Measurements from ENCODE around the gene NBDY. TPM values are rescaled to one million over a fixed set of nuclear protein-coding genes. Genes with fewer than 3 reads are reported as not detected.
A peak's percentile ranks its signal among the peaks of the same experiment; 100 is the strongest.

The NBDY gene
- total RNA-seq, 2 experiments from 2014 or later = 25.0 to 28.3 TPM

DNA sequence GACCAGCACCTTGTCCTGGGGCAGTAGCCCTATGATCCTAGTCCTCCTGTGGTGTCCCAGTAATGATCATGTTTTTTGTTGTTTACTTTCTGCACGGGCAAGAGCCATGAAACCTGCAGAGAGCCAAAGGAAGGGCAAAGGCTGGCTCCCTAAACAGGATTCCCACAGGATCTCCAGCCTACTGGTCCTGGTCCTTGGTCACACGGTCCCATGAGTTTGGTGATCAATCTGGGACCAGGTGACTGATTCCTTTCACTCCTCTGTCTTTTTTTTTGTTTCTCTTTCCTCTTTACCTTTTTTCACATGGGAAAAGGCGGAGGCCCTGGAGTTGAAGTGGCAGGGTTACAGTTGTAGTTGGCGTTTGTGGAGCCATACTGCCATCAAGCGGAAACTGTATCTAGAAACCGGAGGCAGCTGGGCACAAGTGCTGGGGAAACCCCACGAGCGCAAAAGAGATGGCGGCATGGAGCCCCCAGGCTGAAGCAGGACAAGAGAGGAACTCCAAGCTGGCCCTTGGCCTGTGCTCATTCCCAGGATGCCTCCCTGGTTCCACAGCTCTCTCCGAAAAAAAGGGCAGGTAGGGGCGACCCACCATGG is 34.6 kb downstream of the NBDY start:
- H3K27ac ChIP-seq (ENCODE audit: low read depth in 1 of 2, low read length in 2 of 2) = peak overlapping the region; percentile 52 to 79

DNA sequence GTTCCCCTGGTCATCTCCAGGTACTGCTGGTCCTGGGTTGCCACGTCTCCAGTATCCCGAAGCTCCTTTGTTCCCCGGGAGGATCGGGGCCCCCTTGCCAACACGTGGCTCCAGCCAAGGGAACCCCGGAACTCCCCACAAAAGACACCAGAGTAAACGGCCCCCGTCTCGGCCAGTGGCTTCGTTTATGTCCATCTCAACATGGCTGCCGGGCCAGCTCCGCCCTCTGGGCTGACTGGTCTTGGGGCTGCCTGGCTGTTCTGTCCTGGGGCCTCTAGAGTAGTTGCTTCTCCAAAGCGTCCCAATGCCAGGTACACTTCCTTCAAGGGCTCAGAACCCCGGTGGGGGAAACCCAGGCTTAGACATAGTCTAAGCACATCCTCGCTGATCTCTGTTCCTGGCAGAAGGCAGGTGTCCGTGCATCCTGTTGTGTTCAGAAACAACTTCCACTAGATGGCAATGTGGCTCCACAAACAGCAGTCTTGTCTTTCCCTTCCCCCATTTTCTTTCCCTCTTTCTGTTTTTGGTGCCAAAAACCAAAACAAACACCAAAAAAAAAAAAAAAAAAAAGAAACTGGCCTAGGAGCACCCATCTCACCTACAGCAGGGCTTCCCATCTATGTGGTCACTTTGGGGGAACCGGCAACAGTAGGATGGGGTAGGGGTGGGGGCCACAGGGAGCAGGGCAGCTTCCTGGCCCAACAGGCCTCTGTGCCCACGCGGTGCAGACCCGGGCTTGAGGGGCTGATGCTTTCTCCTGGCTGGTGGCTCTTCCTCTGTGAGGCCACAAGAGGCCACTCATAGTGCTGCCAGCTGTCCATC is 35.3 kb downstream of the NBDY start:
- H3K9me3 Mint-ChIP-seq = no peaks in the 10 kb centered on the region
- CTCF ChIA-PET = interaction anchor here (0.6 to 1.2 kb wide), 5 partner anchors 12 to 761 kb away, joined by 3 to 6 read pairs (median 3); no protein-coding TSS in a partner anchor
- peak; percentile 78 for ATAC-seq (ENCODE audit: poor library complexity)
- peaks cover 5% of the 10 kb centered on the region for H3K36me3 Mint-ChIP-seq (ENCODE audit: low read depth)
- peaks cover 65% of the 10 kb centered on the region for H3K4me1 Mint-ChIP-seq (ENCODE audit: low read depth)
- H3K36me3 ChIP-seq (ENCODE audit: insufficient read depth, low read length) = peaks cover 16% of the 10 kb centered on the region
- peak overlapping the region; percentile 52 to 79 for H3K27ac ChIP-seq (ENCODE audit: low read depth in 1 of 2, low read length in 2 of 2)
- H3K9me3 ChIP-seq (ENCODE audit: control insufficient read depth in 1 of 2, insufficient read depth in 1 of 2, low read length in 2 of 2) = no peaks in the 10 kb centered on the region
- H3K4me1 ChIP-seq (ENCODE audit: insufficient read depth, low read length) = peaks cover 60% of the 10 kb centered on the region
- DNase-seq = peak; percentile 48 to 89 (median 67)
- peak overlapping the region; percentile 71 for H3K4me3 Mint-ChIP-seq
- TF ChIP-seq, protein P1, sequence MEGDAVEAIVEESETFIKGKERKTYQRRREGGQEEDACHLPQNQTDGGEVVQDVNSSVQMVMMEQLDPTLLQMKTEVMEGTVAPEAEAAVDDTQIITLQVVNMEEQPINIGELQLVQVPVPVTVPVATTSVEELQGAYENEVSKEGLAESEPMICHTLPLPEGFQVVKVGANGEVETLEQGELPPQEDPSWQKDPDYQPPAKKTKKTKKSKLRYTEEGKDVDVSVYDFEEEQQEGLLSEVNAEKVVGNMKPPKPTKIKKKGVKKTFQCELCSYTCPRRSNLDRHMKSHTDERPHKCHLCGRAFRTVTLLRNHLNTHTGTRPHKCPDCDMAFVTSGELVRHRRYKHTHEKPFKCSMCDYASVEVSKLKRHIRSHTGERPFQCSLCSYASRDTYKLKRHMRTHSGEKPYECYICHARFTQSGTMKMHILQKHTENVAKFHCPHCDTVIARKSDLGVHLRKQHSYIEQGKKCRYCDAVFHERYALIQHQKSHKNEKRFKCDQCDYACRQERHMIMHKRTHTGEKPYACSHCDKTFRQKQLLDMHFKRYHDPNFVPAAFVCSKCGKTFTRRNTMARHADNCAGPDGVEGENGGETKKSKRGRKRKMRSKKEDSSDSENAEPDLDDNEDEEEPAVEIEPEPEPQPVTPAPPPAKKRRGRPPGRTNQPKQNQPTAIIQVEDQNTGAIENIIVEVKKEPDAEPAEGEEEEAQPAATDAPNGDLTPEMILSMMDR (IDR thresholded peaks at IDR 0.05) = no peak
- H3K27me3 ChIP-seq (ENCODE audit: control insufficient read depth in 1 of 2, insufficient read depth in 2 of 2, low read length in 2 of 2) = no peaks in the 10 kb centered on the region
- POLR2A ChIA-PET = interaction anchor here (1.8 kb wide), 1 partner anchor 17 kb away, joined by 4 read pairs; no protein-coding TSS in a partner anchor
- H3K27me3 Mint-ChIP-seq = no peaks in the 10 kb centered on the region
- intact Hi-C loops (cut with DNase I, micrococcal nuclease) = no loop called here
- H3K27ac Mint-ChIP-seq = peak overlapping the region; percentile 90
- H3K4me3 ChIP-seq (ENCODE audit: low read length) = peak overlapping the region; percentile 34

More for the DNA sequence above, 34.6 kb downstream of the NBDY start:
- CTCF ChIA-PET = interaction anchor here (0.7 to 1.2 kb wide), 2 partner anchors 12 to 214 kb away, joined by 4 to 6 read pairs; no protein-coding TSS in a partner anchor
- peak overlapping the region; percentile 34 for H3K4me3 ChIP-seq (ENCODE audit: low read length)
- no peaks in the 10 kb centered on the region for H3K27me3 Mint-ChIP-seq
- peaks cover 65% of the 10 kb centered on the region for H3K4me1 Mint-ChIP-seq (ENCODE audit: low read depth)
- peak overlapping the region; percentile 70 for H3K4me3 Mint-ChIP-seq
- H3K9me3 Mint-ChIP-seq = no peaks in the 10 kb centered on the region
- peaks cover 16% of the 10 kb centered on the region for H3K36me3 ChIP-seq (ENCODE audit: insufficient read depth, low read length)
- peak overlapping the region; percentile 90 for H3K27ac Mint-ChIP-seq
- POLR2A ChIA-PET = interaction anchor here (1.8 kb wide), 1 partner anchor 18 kb away, joined by 4 read pairs; no protein-coding TSS in a partner anchor
- ATAC-seq (ENCODE audit: poor library complexity) = no peak
- peak in 11 of 14 experiments; percentile 9 to 85 (median 70) for DNase-seq
- no peaks in the 10 kb centered on the region for H3K27me3 ChIP-seq (ENCODE audit: control insufficient read depth in 1 of 2, insufficient read depth in 2 of 2, low read length in 2 of 2)
- TF ChIP-seq, protein P1 (IDR thresholded peaks at IDR 0.05) = no peak
- H3K36me3 Mint-ChIP-seq (ENCODE audit: low read depth) = peaks cover 5% of the 10 kb centered on the region
- H3K9me3 ChIP-seq (ENCODE audit: control insufficient read depth in 1 of 2, insufficient read depth in 1 of 2, low read length in 2 of 2) = no peaks in the 10 kb centered on the region
- intact Hi-C loops (cut with DNase I, micrococcal nuclease) = no loop called here
- H3K4me1 ChIP-seq (ENCODE audit: insufficient read depth, low read length) = peaks cover 63% of the 10 kb centered on the region

DNA sequence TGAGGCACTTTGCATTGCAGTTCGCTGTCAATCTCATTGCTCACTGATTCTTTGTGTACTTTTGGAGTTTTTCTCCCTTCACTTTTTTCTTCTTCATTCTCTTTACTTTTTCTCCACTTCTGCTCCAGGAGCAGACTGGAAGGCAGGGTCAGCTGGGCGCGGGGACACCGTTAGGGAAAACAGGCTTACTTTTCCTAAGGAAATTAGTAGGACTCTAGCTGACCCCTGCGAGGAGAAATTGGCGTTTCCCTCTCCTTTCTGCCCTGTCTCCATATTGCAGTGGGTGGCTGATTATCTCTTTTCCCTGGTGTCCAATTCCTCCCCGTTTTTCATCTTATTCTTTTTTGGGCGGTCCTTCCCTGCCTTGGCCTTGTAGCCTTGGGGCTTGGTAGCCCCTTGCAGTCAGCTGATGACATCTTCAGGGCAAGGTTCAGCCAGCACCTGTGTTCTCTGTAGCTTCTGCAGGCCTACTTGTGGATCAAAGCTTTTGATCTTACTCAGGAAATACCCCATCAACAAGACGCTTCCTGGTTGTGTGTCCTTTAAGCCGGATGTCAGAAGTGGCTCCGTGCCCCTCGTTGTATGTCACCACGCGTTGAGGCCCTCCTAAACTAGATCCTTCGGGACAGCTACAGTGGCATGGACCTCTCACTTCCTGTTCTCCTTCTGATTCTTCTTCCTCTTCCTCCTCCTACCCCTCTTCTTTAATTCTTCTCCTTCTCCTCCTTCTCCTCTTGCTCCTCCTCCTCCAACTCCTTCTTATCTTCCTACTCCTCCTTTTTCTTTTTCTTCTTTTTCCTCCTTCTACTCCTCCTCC is 36.1 kb downstream of the NBDY start:
- ChIA-PET POLR2A (interaction anchor here (0.6 to 1.8 kb wide), 4 partner anchors 16 to 894 kb away, joined by 3 to 5 read pairs (median 4); no protein-coding TSS in a partner anchor), CTCF (interaction anchor here (0.6 to 1.1 kb wide), 4 partner anchors 39 to 760 kb away, joined by 3 read pairs; no protein-coding TSS in a partner anchor)
- ATAC-seq (ENCODE audit: poor library complexity) = peak; percentile 42
- no peaks in the 10 kb centered on the region for H3K27me3 ChIP-seq (ENCODE audit: control insufficient read depth in 1 of 2, insufficient read depth in 2 of 2, low read length in 2 of 2)
- DNase-seq = peak in 5 of 14 experiments; percentile 7 to 60 (median 55)
- peaks cover 16% of the 10 kb centered on the region for H3K36me3 ChIP-seq (ENCODE audit: insufficient read depth, low read length)
- H3K36me3 Mint-ChIP-seq (ENCODE audit: low read depth) = peaks cover 5% of the 10 kb centered on the region
- intact Hi-C loops (cut with DNase I, micrococcal nuclease) = no loop called here
- no peaks in the 10 kb centered on the region for H3K9me3 ChIP-seq (ENCODE audit: control insufficient read depth in 1 of 2, insufficient read depth in 1 of 2, low read length in 2 of 2)
- H3K4me3 Mint-ChIP-seq = peak overlapping the region; percentile 71
- peaks cover 62% of the 10 kb centered on the region for H3K4me1 Mint-ChIP-seq (ENCODE audit: low read depth)
- no peaks in the 10 kb centered on the region for H3K27me3 Mint-ChIP-seq
- TF ChIP-seq, protein P1 (IDR thresholded peaks at IDR 0.05) = no peak
- peak overlapping the region; percentile 52 to 79 for H3K27ac ChIP-seq (ENCODE audit: low read depth in 1 of 2, low read length in 2 of 2)
- H3K27ac Mint-ChIP-seq = peak overlapping the region; percentile 90
- H3K4me3 ChIP-seq (ENCODE audit: low read length) = peak overlapping the region; percentile 7
- no peaks in the 10 kb centered on the region for H3K9me3 Mint-ChIP-seq
- H3K4me1 ChIP-seq (ENCODE audit: insufficient read depth, low read length) = peaks cover 52% of the 10 kb centered on the region
